Loucy (cell line): ENCODE results near the gene ZNF581.
A peak's percentile ranks its signal among the peaks of the same experiment; 100 is the strongest.

Experiments used
- H2AFZ ChIP-seq: fragments of 200-600 bp; sonication (generic); 2 replicates; pipeline ENCODE4 v1.6.0; 2016; ENCODE audit warnings: antibody characterized with exemption, mild to moderate bottlenecking, low read length, moderate library complexity
- H3F3A ChIP-seq: fragments of 200-600 bp; 2 replicates; pipeline ENCODE4 v1.6.0; 2016; ENCODE audit warnings: antibody characterized with exemption, low read depth, mild to moderate bottlenecking
- H3K27me3 ChIP-seq: fragments of 200-600 bp; sonication (generic); 2 replicates; pipeline ENCODE4 v1.6.1; 2014; ENCODE audit warnings: low read length, mild to moderate bottlenecking; ENCODE audit not compliant: insufficient read depth, poor library complexity, severe bottlenecking
- H3K36me3 ChIP-seq: fragments of 200-600 bp; sonication (generic); 2 replicates; pipeline ENCODE4 v1.6.1; 2016; ENCODE audit warnings: low read length; ENCODE audit not compliant: insufficient read depth
- H3K4me1 ChIP-seq: fragments of 200-600 bp; sonication (generic); 2 replicates; pipeline ENCODE4 v1.5.1; 2014; ENCODE audit warnings: low read length, mild to moderate bottlenecking; ENCODE audit not compliant: insufficient read depth, poor library complexity, severe bottlenecking
- H3K4me2 ChIP-seq: fragments of 200-600 bp; sonication (generic); 2 replicates; pipeline ENCODE4 v1.6.0; 2014; ENCODE audit warnings: antibody characterized with exemption, low read length, low read depth, mild to moderate bottlenecking; ENCODE audit not compliant: poor library complexity, severe bottlenecking
- H3K4me3 ChIP-seq: fragments of 200-600 bp; sonication (generic); 2 replicates; pipeline ENCODE4 v1.5.1; 2014; ENCODE audit warnings: low read length, mild to moderate bottlenecking, mixed read lengths; ENCODE audit not compliant: poor library complexity, severe bottlenecking
- H3K79me2 ChIP-seq: fragments of 200-600 bp; sonication (generic); 2 replicates; pipeline ENCODE4 v1.6.1; 2014; ENCODE audit warnings: low read length; ENCODE audit not compliant: insufficient read depth
- H3K9ac ChIP-seq: fragments of 200-600 bp; sonication (generic); 2 replicates; pipeline ENCODE4 v1.6.0; 2014; ENCODE audit warnings: mild to moderate bottlenecking, low read depth, low read length, moderate library complexity; ENCODE audit not compliant: poor library complexity, severe bottlenecking
- H3K9me2 ChIP-seq: fragments of 200-600 bp; sonication (generic); replicated peaks from 2 replicates; pipeline ENCODE4 v1.6.1; 2016; ENCODE audit warnings: low read depth, low read length, mixed read lengths
- H3K9me3 ChIP-seq: fragments of 200-600 bp; sonication (generic); 2 replicates; pipeline ENCODE4 v1.6.1; 2014; ENCODE audit warnings: mild to moderate bottlenecking, antibody characterized with exemption, low read length, low read depth; ENCODE audit not compliant: insufficient read depth
- H4K20me1 ChIP-seq: fragments of 200-600 bp; sonication (generic); 2 replicates; pipeline ENCODE4 v1.6.0; 2014; ENCODE audit warnings: antibody characterized with exemption, low read length, mild to moderate bottlenecking; ENCODE audit not compliant: insufficient read depth, poor library complexity, severe bottlenecking
- CTCF ChIP-seq: fragments of 200-600 bp; sonication (generic); conservative IDR thresholded peaks from 2 replicates; pipeline ENCODE4 v1.5.1; 2014; ENCODE audit warnings: mild to moderate bottlenecking, antibody characterized with exemption, low read length
- EZH2phosphoT487 ChIP-seq: fragments of 200-600 bp; IDR thresholded peaks from 2 replicates; pipeline ENCODE4 v1.6.1; 2018; ENCODE audit warnings: antibody characterized with exemption, mild to moderate bottlenecking, moderate library complexity, borderline replicate concordance

Gene ZNF581

GRCh38 chr19:55645512-55645881 lies 2.0 kb downstream of the ZNF581 start:
- Histone ChIP-seq H4K20me1 (peaks cover 4% of the 10 kb centered on the region), H2AFZ (no peak overlapping the region), H3K4me1 (peaks cover 32% of the 10 kb centered on the region), H3K4me2 (peak overlapping the region; percentile 100), H3K9ac (no peak overlapping the region), H3K9me2 (no peaks in the 10 kb centered on the region), H3K4me3 (no peak overlapping the region), H3K9me3 (no peaks in the 10 kb centered on the region), H3K27me3 (no peaks in the 10 kb centered on the region), H3K36me3 (no peaks in the 10 kb centered on the region; the same call in 1 of the 2 replicates), H3F3A (no peaks in the 10 kb centered on the region), H3K79me2 (peaks cover 67% of the 10 kb centered on the region)
- no peak for TF ChIP-seq CTCF
- no peak for TF ChIP-seq EZH2phosphoT487

GRCh38 chr19:55646889-55647731 lies 3.7 kb downstream of the ZNF581 start:
- Histone ChIP-seq H3K36me3 (no peaks in the 10 kb centered on the region; the same call in 1 of the 2 replicates), H3K4me1 (peaks cover 21% of the 10 kb centered on the region), H3K27me3 (no peaks in the 10 kb centered on the region), H2AFZ (peak overlapping the region; percentile 76; the same call in 1 of the 2 replicates), H3K9me3 (no peaks in the 10 kb centered on the region), H3K4me2 (peak overlapping the region; percentile 99), H3K9ac (peak overlapping the region; percentile 87), H3K79me2 (peaks cover 56% of the 10 kb centered on the region), H3K9me2 (no peaks in the 10 kb centered on the region), H3F3A (no peaks in the 10 kb centered on the region), H4K20me1 (peaks cover 4% of the 10 kb centered on the region), H3K4me3 (peak overlapping the region; percentile 75)
- TF ChIP-seq EZH2phosphoT487 (no peak), CTCF (no peak)

DNA sequence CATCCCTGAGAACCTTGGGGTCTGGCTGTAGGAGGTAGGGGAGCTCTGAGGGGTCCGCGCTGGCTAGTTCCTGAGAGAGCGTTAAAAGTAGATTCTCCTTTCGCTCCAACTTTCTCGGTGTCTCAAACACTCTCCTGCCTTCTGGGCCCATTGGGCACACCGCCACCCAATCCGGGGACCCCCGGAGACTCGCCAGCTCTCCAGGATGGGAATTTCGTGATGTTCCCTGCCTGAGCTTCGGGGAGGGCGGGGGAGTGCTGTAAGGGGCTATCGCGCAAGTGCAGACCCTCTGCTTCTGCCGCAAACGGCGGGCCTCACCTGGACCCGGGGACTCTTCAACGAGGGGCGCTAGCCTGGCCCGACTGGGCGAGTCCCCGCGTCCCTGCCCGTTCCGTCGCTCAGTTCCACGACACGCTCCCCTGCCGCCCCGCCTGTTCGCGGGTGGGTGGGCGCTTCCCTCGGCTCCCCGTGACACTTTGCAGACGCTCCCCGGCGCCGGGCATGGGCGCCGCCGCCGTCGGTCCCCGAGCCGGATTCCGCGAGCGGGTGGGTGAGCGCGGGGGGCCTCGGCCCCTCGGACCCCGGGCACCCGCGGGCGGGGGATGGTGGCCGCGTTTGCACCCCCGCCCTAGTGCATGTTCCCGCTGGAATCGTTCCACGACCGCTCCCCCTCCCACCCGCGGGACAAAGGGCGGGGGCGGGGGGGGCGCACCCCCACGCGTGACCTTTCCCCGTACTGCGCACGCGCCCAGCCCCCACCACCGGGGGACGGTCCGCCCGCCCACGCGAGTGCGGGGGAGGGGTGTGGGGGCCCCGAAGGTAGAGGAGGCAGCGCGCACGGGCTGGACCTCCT lies 4.5 kb downstream of the ZNF581 start, which contains the start of gene CCDC106:
Gene CCDC106, plus strand, starts transcription at position 481 of the 853 bp plus-strand sequence. CDS start 835 bp downstream, outside the sequence.
- Histone ChIP-seq H3K9me2 (no peaks in the 10 kb centered on the region), H3K27me3 (no peaks in the 10 kb centered on the region), H3K9ac (peak within 1 kb of the TSS; percentile 87), H3F3A (no peaks in the 10 kb centered on the region), H3K36me3 (no peaks in the 10 kb centered on the region; the same call in 1 of the 2 replicates), H4K20me1 (peaks cover 4% of the 10 kb centered on the region), H3K9me3 (no peaks in the 10 kb centered on the region), H3K4me1 (peaks cover 19% of the 10 kb centered on the region), H3K79me2 (peaks cover 47% of the 10 kb centered on the region), H2AFZ (peak within 1 kb of the TSS; percentile 76), H3K4me2 (peak within 1 kb of the TSS; percentile 99), H3K4me3 (peak within 1 kb of the TSS; percentile 75)
- no peak for TF ChIP-seq EZH2phosphoT487
- TF ChIP-seq CTCF = no peak
